Mesodermal cell (in vitro differentiated cells): ENCODE measurements around the gene DLAT.
"Not testable (repeated sequence)": the region's sequence is repeated elsewhere in the genome, so short reads cannot be mapped to it uniquely, and the experiment has no call there.

ENCODE experiments used
- H3K27ac ChIP-seq: 2 replicates; pipeline ENCODE4 v1.7.0; 2013; ENCODE audit warnings: mild to moderate bottlenecking, low read depth, low read length, moderate library complexity; ENCODE audit not compliant: severe bottlenecking
- H3K36me3 ChIP-seq: 2 replicates; pipeline ENCODE4 v1.7.1; 2013; ENCODE audit warnings: mild to moderate bottlenecking, low read length, moderate library complexity; ENCODE audit not compliant: control insufficient read depth, insufficient read depth
- H3K4me1 ChIP-seq: one replicate; pipeline ENCODE4 v1.7.1; 2013; ENCODE audit warnings: mild to moderate bottlenecking, low read length; ENCODE audit not compliant: insufficient read depth, control insufficient read depth, poor library complexity, severe bottlenecking
- H3K4me3 ChIP-seq: 2 replicates; pipeline ENCODE4 v1.7.0; 2013; ENCODE audit warnings: low read length, control low read depth, mild to moderate bottlenecking; ENCODE audit not compliant: insufficient read depth, poor library complexity, severe bottlenecking; ENCODE audit errors: extremely low read depth
- H3K9me3 ChIP-seq: 2 replicates; pipeline ENCODE4 v1.7.1; 2013; ENCODE audit warnings: mild to moderate bottlenecking, low read length, moderate library complexity; ENCODE audit not compliant: control insufficient read depth
- WGBS, 2 experiments: methylation state at CpG; one replicate each; pipeline ENCODE4 v1.1.5; 2013; ENCODE audit warnings: missing lambda C conversion rate in 2 of 2; ENCODE audit not compliant: insufficient coverage in 2 of 2; 5-methylcytosine and 5-hydroxymethylcytosine counted together

The DLAT gene

DNA sequence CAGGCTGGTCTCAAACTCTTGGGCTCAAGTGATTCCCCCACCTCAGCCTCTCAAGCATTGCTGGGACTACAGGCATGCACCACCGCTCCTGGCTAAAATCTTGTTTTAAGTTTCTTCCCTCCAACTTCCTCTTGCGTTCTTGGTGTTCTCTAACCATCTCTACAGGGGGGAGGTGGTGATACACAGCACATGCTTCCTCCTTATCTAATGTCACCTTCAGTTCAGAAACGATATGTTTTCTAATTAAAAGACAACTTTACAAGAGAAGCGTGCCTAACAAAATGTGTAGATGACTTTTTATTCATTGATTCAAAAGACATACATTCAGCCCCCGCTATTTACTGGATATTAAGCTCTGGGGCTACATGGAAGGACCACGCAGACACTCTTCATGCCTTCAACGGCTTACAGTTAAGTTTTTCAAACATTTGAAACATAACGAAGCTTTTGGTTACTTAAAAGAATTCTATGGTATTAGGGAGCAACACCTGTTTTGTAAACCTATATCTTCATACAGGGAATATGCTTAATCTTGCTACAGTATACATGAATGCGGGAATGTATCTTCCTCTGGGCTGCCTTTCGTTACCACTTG lies 933 bp upstream of the DLAT start:
- 29% methylated on average over 5 to 6 of the region's 10 CpGs for WGBS, 2 experiments
- H3K9me3 ChIP-seq = no peaks in the 10 kb centered on the region
- peaks cover 5% of the 10 kb centered on the region for H3K4me1 ChIP-seq
- peak overlapping the region; percentile 75 for H3K27ac ChIP-seq
- peak overlapping the region; percentile 95 for H3K4me3 ChIP-seq
- H3K36me3 ChIP-seq = peaks cover 19% of the 10 kb centered on the region

DNA sequence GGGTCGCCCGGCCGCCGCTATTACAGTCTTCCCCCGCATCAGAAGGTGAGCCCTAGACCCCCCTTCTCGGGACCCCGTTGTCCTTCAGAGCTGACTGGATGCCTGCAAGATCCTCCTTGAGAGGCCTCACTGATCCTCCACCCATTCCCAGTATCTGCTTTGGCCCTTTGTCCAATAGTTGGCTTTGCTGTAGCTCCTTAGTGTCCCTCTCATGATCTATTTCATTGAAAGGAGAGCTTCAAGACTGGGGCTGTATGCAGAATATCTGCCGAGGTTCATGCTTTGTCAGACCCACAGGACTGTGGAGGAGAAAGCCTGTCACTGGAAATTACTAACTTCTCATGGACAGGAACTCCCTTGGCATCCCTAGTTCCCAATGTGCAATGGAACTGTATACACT lies 499 bp downstream of the DLAT start:
- Histone ChIP-seq H3K36me3 (peaks cover 29% of the 10 kb centered on the region), H3K9me3 (no peaks in the 10 kb centered on the region), H3K4me3 (peak overlapping the region; percentile 95), H3K27ac (peak overlapping the region; percentile 75), H3K4me1 (peaks cover 5% of the 10 kb centered on the region)
- 0 to 3% methylated on average over 8 of the region's 8 CpGs for WGBS, 2 experiments

DNA sequence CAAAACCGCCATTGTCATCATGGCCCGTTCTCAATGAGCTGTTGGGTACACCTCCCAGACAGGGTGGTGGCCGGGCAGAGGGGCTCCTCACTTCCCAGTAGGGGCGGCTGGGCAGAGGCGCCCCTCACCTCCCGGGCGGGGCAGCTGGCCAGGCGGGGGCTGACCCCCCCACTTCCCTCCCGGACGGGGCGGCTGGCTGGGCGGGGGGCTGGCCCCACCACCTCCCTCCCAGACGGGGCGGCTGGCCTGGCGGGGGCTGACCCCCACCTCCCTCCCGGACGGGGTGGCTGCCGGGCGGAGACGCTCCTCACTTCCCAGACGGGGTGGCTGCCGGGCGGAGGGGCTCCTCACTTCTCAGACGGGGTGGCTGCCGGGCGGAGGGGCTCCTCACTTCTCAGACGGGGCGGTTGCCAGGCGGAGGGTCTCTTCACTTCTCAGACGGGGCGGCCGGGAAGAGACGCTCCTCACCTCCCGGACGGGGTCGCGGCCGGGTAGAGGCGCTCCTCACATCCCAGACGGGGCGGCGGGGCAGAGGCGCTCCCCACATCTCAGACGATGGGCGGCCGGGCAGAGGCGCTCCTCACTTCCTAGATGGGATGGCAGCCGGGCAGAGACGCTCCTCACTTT lies 1.7 kb downstream of the DLAT start:
- peaks cover 41% of the 10 kb centered on the region for H3K36me3 ChIP-seq
- 99 to 100% methylated on average over 11 to 12 of the region's 49 CpGs for WGBS, 2 experiments
- H3K9me3 ChIP-seq, H3K27ac ChIP-seq, H3K4me3 ChIP-seq, H3K4me1 ChIP-seq: not testable (repeated sequence)

DNA sequence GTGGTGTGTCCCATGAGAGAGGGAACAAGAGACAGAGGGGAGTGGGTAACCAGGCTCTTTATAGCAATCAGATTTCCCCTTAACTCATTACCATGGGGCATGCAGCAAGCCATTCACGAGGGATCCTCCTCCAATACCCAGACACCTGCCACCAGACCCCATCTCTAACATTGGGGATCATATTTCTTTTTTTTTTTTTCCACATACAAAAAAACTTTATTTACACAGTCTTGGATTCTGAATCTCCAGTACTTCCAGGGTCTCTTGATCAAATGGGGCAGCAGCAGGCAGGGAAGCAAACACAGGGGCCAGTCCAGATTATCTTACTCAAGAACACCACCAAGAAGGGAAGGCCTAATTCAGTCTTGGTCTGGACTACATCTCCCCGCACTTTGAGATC lies 4.3 kb downstream of the DLAT start:
- no peak overlapping the region for H3K27ac ChIP-seq
- no peak overlapping the region for H3K4me3 ChIP-seq
- H3K9me3 ChIP-seq = no peaks in the 10 kb centered on the region
- H3K36me3 ChIP-seq = peaks cover 63% of the 10 kb centered on the region
- H3K4me1 ChIP-seq = no peaks in the 10 kb centered on the region
- 87 to 100% methylated on average over 1 to 2 of the region's 2 CpGs for whole genome bisulfite sequencing, 2 experiments

DNA sequence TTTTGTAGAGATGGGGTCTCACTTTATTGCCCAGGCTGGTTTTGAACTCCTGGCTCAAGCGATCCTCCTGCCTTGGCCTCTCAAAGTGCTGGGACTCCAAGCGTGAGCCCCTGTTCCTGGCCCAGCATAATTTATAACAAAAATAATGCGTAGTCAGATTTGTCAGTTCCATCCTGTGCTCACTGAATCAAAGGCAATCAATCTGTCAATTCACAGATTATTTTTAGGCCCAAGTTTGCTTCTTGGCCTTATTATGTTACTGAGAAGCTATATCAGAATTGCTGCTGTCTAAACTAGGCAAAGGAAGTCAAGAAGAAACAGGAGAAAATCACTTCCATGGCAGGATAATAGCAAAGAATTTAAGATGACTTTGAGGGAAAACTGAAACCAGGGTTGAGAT lies 8.7 kb downstream of the DLAT start:
- Histone ChIP-seq H3K27ac (no peak overlapping the region), H3K4me3 (no peak overlapping the region), H3K36me3 (peaks cover 77% of the 10 kb centered on the region), H3K4me1 (no peaks in the 10 kb centered on the region), H3K9me3 (no peaks in the 10 kb centered on the region)
- WGBS, 2 experiments = 97 to 100% methylated on average over 3 of the region's 3 CpGs

DNA sequence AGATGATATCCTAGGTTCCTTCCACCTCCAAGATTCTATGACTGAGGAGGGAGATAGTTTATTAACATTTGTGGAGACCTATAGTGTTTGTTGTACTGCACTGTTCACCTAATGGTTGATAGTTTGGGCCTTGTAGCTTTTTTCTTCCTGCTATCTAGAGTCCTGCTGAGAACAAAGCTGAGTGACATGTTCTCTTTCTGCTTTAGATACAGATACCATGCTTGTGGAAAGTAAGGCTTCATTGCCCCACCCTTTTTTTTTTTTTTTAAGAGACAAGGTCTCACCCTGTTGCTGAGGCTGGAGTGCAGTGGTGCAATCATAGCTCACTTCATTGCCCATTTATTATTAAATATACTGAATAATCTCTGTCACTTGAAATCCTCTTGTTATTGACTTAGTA lies 12.3 kb downstream of the DLAT start:
- Histone ChIP-seq H3K4me3 (no peak overlapping the region), H3K27ac (no peak overlapping the region), H3K9me3 (no peaks in the 10 kb centered on the region), H3K4me1 (peaks cover 14% of the 10 kb centered on the region), H3K36me3 (peaks cover 70% of the 10 kb centered on the region)

DNA sequence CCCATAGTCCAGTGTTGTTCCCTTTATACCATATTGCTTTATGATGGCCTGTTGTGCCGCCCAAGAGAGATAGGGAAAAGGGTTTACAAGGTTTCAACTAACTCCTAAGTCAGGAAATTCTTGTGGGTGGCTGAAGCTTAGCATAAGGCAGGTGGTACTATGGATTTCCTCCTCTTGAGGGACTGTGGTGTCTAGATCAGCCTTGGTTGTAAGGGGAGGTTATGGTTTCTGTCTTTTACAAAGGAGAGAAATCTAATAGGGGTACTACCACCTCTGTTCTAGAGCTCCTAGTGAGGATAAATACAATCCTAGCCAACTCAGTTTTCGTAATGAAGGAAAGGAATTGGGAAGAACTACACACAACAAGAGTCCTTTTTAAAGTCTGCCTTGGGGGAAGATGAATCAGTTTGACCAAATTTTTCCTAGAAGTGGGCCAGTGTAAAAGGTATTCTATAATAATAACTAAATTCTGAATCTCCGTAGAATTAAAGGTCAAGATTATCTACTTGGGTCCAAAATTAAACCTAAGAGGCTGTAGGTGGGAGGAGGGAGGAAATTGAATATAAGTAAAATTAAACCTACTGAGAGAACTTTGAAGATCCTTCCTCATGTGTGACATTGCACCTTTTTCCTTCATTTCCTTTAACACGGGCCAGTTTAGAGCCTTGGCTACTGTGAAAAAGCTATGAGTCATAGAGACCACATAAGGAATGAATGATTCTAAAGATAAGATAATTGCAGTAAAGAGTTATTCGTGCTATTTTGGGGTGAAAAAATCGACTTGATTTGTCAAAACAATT lies 17.2 kb downstream of the DLAT start:
- H3K27ac ChIP-seq = peak overlapping the region; percentile 61

DNA sequence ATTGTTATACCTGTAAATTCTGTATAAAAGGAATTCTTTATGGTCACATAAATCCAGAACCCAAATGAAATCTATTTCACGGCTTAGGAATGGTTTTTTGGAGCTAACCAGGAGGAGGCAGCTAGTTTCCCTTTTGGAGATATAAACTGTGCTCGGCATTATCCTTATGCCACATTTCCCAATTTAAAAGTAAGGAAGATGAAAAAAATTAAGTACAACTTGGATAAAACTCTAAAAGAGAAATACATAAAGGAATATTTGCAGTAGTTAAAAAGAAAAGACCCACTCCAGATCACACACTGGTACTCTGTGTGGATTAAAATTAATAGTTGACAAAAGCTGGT lies 17.7 kb downstream of the DLAT start:
- WGBS, 2 experiments = no CpG with 5 or more reads among the region's 2 CpGs
- peak overlapping the region; percentile 61 for H3K27ac ChIP-seq
- peaks cover 59% of the 10 kb centered on the region for H3K36me3 ChIP-seq
- H3K4me1 ChIP-seq = peaks cover 19% of the 10 kb centered on the region
- H3K9me3 ChIP-seq = no peaks in the 10 kb centered on the region
- no peak overlapping the region for H3K4me3 ChIP-seq

More for the DNA sequence above, 17.2 kb downstream of the DLAT start:
- Histone ChIP-seq H3K4me1 (peaks cover 19% of the 10 kb centered on the region), H3K4me3 (no peak overlapping the region), H3K36me3 (peaks cover 63% of the 10 kb centered on the region), H3K9me3 (no peaks in the 10 kb centered on the region)
- no CpG with 5 or more reads among the region's 6 CpGs for WGBS, 2 experiments

DNA sequence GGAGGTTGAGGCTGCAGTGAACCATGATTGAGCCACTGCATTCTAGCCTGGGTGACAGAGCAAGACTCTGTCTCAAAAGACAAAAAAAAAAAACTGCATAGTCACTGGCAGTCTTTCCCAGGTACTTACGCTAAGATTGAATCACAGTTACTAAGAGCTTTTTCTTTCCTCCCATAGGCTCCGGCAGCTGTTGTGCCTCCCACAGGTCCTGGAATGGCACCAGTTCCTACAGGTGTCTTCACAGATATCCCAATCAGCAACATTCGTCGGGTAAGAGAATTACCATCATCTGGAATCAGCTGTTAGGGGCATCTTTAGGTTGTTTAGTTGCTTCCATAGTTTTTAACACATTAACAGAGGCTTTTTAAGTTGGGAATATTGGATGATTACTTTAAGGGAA lies 19.8 kb downstream of the DLAT start:
- Histone ChIP-seq H3K36me3 (peaks cover 66% of the 10 kb centered on the region), H3K9me3 (no peaks in the 10 kb centered on the region), H3K27ac (no peak overlapping the region), H3K4me3 (no peak overlapping the region), H3K4me1 (peaks cover 19% of the 10 kb centered on the region)
- WGBS, 2 experiments = 94 to 100% methylated on average over 2 of the region's 4 CpGs

DNA sequence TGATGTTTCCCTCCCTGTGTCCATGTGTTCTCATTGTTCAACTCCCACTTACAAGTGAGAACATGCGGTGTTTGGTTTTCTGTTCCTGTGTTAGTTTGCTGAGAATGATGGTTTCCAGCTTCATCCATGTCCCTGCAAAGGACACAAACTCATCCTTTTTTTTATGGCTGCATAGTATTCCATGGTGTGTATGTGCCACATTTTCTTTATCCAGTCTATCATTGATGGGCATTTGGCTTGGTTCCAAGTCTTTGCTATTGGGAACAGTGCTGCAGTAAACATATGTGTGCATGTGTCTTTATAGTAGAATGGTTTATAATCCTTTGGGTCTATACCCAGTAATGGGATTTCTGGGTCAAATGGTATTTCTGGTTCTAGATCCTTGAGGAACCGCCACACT lies 21.4 kb downstream of the DLAT start:
- H3K4me3 ChIP-seq, H3K27ac ChIP-seq, H3K9me3 ChIP-seq: not testable (repeated sequence)
- Histone ChIP-seq H3K4me1 (peaks cover 14% of the 10 kb centered on the region), H3K36me3 (peaks cover 67% of the 10 kb centered on the region)
- 89 to 100% methylated on average over 1 of the region's 2 CpGs for WGBS, 2 experiments

DNA sequence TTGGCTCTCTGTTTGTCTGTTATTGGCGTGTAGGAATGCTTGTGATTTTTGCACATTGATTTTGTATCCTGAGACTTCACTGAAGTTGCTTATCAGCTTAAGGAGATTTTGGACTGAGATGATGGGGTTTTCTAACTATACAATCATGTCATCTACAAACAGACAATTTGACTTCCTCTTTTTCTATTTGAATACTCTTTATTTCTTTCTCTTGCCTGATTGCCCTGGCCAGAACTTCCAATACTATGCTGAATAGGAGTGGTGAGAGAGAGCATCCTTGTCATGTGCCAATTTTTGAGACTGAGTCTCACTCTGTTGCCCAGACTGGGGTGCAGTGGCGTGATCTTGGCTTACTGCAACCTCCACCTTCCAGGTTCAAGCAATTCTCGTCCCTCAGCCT lies 23.0 kb downstream of the DLAT start:
- H3K4me3 ChIP-seq, H3K4me1 ChIP-seq, H3K9me3 ChIP-seq, H3K27ac ChIP-seq: not testable (repeated sequence)
- WGBS, 2 experiments = 100% methylated on average over 1 of the region's 3 CpGs; no CpG with 5 or more reads in 1 of the 2 experiments
- H3K36me3 ChIP-seq = peaks cover 78% of the 10 kb centered on the region
